Prostate gland (tissue), 1 donor: ENCODE measurements around the gene TATDN2.

Source experiments
- POLR2A ChIP-seq: fragments of 450-650 bp; IDR thresholded peaks from one replicate; pipeline ENCODE4 v1.6.1; 2016; ENCODE audit warnings: antibody characterized with exemption, mild to moderate bottlenecking
- POLR2AphosphoS5 ChIP-seq: sonication (generic); formaldehyde crosslinking; IDR thresholded peaks from one replicate; pipeline ENCODE4 v1.6.1; 2017; ENCODE audit warnings: antibody characterized with exemption

DNA sequence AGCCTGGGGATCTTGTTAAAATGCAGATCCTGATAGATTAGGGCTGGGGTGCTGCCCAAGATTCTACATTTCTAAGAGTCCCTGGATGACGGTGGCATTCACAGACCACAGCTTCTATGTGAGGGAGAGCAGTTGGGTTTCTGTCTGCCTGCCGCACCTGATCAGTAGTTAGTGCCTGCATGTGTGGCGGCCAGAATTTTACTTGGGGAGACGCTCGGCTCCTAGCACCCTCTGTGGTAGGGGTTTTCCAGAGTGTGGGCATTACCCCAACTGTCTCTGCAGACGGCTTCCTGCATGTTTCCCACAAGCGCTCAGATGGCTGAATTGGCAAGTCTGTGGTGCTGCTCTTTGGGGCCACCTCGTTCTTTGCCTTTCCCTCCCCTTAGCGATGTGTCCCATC, 36.2 kb downstream of the TATDN2 start:
- TF ChIP-seq POLR2AphosphoS5 (no peak), POLR2A (no peak)
